Tongue (tissue), 2 donors: ENCODE data around the gene RBM23. TPM values are rescaled to one million over a fixed set of nuclear protein-coding genes. Genes with fewer than 3 reads are reported as not detected.

Experiments
- DNase-seq: peaks from one replicate; pipeline ENCODE4 v3.0.0-alpha.2; 2015
- total RNA-seq: library from RNA; depleted of rRNA; stranded (reverse); fragments of >200 nt; gene quantifications from one replicate; pipeline ENCODE4 v1.2.3, GENCODE V29; 2014

Gene RBM23
- total RNA-seq, 1 donor from 2014 or later: 162 TPM

- DNase-seq: no peak
Measured at GRCh38 chr14:22885975-22886374, 33.0 kb downstream of the RBM23 start.

GRCh38 chr14:22884738-22885523, 34.0 kb downstream of the RBM23 start:
- DNase-seq: no peak

GRCh38 chr14:22884076-22884737, 34.7 kb downstream of the RBM23 start:
- no peak for DNase-seq

DNA sequence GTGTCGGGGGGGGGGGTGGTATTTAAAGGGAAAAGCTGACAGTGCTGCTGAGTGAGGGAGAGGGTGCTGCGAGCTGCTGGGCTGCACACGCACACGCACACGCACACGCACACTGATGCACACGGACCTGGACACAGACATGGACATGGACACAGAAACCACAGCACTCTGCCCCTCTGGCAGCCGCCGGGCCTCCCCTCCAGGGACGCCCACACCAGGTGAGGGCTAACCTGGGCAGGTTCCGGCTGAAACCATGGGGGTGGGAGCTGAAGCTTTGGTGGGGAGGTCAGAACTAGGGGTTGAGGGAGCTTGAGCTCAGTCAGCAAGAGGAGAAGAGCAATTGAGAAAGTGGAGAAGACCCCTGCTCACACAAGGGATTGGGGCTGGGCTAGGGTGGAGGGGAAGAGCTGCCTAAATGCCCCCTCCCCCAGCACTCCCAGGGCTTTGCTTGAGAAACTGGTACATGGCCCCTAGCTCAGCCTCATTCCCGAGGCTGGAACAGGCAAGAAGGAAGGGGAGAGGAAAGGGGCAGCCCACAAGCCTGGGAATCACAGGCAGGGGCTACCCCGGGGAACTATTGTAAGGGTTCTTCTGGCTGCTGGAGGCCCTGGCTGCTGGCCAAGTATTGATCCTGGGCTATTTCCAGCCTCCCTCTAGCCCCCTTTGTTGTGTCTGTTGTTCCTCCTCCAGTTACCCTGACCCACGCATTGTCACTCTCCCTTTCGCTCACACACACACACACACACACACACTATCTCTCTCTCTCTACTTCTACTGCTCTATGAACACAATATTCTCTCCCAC, 35.6 kb downstream of the RBM23 start, which contains the start of gene REM2:
REM2 (plus strand) TSS at position 50 of the 804 bp plus-strand sequence; CDS start at position 116, 66 bp downstream.
- DNase-seq: peak; percentile 36

DNA sequence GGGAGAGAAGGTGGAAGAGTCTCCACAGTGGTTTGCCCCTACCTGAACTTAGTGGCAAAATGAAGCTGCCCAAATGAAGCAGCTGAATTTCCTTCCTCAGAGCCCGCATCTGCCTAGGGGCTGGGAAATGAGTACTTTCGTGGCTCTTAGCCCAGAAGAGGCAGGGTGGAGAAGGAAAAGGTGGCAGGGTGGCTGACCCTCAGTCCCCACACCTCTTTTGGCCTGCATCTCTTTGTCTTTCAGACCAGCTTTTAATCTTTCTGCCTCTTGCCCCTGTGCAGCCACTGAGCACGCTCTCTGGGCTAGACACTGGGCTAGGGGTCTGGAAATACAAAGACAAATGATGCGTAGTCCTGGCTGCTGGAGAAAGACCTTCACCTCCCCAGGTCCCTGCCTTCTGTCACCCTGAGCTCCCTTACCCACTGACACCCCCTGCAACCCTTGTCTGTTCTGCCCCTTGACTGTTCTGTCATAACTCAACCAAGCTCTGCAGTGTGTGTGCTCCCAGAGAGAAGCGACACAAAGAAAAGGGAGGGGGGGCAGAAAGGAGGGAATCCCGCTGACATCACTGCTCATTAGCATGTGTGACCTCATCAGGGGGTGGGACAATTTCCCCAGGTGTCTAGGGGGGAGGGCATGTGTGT, 36.3 kb downstream of the RBM23 start:
- DNase-seq: peak; percentile 77

DNA sequence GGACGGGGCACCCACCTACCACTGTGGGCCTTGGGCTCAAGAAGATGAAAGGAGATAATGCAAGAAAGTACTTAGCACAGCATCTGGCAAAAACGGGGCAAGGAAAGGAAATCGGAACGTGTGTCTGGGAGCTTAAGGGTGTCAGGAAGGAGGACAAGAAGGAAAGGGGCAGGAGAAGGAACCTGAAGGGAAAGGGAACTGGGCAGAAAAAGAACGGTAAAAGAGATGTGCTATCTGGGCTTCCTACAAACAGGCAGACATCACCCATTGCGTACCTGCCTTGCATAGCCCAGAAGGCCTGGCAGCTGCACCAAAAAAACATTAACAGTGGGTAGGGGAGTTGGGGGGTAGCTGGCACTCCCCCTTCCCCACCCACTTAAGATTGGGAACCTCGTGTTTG, 36.9 kb downstream of the RBM23 start:
- no peak for DNase-seq

- DNase-seq: no peak
Measured at GRCh38 chr14:22878271-22879246, 40.4 kb downstream of the RBM23 start.

DNA sequence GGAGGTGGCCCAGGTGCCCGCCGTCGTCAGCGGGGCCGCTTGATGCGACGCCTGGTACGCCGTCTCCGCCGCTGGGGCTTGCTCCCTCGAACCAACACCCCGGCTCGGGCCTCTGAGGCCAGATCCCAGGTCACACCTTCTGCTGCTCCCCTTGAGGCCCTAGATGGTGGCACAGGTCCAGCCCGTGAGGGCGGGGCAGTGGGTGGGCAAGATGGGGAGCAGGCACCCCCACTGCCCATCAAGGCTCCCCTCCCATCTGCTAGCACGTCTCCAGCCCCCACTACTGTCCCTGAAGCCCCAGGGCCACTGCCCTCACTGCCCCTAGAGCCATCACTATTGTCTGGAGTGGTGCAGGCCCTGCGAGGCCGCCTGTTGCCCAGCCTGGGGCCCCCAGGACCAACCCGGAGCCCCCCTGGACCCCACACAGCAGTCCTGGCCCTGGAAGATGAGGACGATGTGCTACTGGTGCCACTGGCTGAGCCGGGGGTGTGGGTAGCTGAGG, 41.9 kb downstream of the RBM23 start:
- DNase-seq: no peak

GRCh38 chr14:22875748-22876319, 43.1 kb downstream of the RBM23 start:
- DNase-seq: no peak

DNA sequence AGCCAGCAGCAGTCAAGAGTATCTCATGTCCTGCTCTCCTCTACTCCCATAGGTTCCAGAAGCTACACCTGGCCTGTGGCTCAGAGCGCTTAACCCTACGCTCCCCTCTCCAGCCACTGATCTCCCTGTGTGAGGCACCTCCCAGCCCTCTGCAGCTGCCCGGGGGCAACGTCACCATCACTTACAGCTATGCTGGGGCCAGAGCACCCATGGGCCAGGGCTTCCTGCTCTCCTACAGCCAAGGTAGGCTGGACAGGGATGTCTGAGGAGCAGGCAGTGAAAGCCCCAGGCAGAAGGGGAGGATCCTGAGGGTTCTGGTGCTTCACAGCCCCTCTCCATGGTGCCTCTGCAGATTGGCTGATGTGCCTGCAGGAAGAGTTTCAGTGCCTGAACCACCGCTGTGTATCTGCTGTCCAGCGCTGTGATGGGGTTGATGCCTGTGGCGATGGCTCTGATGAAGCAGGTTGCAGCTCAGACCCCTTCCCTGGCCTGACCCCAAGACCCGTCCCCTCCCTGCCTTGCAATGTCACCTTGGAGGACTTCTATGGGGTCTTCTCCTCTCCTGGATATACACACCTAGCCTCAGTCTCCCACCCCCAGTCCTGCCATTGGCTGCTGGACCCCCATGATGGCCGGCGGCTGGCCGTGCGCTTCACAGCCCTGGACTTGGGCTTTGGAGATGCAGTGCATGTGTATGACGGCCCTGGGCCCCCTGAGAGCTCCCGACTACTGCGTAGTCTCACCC, 43.8 kb downstream of the RBM23 start:
- no peak for DNase-seq

- DNase-seq: no peak
Measured at GRCh38 chr14:22872833-22873520, 46.0 kb downstream of the RBM23 start.

GRCh38 chr14:22872033-22872832, 46.7 kb downstream of the RBM23 start:
- peak; percentile 95 for DNase-seq

DNA sequence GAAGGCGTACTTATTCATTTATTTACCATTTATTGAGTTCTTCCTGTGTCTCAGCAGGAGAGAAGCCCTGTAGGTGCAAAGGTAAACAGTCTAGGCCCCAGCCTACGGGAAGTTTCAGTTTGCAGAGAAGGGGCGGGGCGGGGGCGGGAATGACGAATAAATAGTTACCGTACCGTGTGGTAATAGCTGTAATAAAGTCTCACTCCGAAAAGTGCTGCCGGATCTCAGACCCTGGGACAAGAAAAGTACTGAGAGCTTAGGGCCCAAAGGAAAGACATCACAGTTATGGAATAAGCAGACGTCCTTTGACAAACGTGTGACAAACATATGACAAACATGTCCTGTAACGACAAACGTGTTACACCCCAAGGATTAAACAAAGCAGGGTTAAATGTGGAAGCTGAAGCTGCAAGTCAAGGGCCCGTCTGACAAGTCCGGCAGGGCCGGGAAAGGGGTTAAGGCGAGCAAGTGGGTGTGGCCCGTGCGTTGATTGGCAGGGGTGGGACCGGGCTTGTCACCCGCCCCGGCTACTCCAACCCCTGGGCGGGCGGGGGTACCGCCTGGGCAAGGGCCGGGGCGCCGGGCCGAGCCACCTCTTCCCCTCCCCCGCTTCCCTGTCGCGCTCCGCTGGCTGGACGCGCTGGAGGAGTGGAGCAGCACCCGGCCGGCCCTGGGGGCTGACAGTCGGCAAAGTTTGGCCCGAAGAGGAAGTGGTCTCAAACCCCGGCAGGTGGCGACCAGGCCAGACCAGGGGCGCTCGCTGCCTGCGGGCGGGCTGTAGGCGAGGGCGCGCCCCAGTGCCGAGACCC, 47.5 kb downstream of the RBM23 start, which contains the start of gene LRP10:
LRP10 (plus strand) TSS at position 517 of the 809 bp plus-strand sequence. CDS start 564 bp downstream, outside the sequence.
- peak; percentile 95 for DNase-seq

GRCh38 chr14:22870811-22871223, 48.1 kb downstream of the RBM23 start:
- DNase-seq: no peak

DNA sequence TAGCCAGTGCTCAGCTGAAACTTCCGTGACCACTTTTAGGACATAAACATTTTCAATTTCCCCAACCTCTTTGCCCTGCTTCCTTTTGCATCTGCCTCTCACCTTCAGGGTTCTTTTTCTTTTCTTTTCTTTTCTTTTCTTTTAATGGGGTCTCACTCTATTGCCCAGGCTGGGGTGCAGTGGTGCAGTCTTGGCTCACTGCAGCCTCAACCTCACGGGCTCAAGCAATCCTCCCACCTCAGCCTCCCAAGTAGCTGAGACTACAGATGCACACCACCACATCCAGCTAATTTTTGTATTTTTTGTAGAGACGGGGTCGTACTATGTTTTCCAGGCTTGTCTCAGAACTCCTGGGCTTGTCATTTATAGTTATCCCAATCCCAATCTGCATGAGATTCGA, 52.1 kb downstream of the RBM23 start:
- no peak for DNase-seq

- DNase-seq: no peak
Measured at GRCh38 chr14:22865424-22866405, 53.2 kb downstream of the RBM23 start.
